ENCODE measurements around the gene CIROP. TPM values are rescaled to one million over a fixed set of nuclear protein-coding genes. Genes with fewer than 3 reads are reported as not detected.
A peak's percentile ranks its signal among the peaks of the same experiment; 100 is the strongest.

CIROP gene
- total and polyA plus RNA-seq, 9 donors = not detected

DNA sequence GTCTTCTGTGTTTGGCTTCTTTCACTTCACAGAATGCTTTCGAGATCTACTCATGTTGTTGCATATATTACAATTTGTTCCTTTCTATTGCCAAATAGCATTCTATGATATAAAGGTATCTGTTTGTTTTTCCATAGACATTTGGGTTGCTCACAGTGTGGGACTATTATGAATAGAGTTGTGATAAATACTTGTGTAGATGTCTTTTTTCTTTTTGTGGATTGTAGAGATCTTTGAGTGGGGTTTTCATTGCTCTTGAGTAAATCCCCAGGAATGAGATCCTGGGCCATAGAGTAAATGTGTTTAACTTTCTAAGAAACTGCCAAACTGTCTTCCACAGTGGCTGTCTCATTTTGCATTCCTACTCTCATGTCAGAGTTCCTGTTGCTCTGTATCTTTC lies 39.1 kb upstream of the CIROP start:
- DNase-seq = no peak
- no peaks in the 10 kb centered on the region for H3K36me3 ChIP-seq (ENCODE audit: control insufficient read depth, insufficient read depth, low read length)
- H3K4me3 ChIP-seq (ENCODE audit: low read length) = no peak overlapping the region
- no peak overlapping the region for H3K27ac ChIP-seq (ENCODE audit: low read length)
- no peaks in the 10 kb centered on the region for H3K27me3 ChIP-seq (ENCODE audit: control insufficient read depth, insufficient read depth, low read length)
- peaks cover 5% of the 10 kb centered on the region for H3K4me1 ChIP-seq (ENCODE audit: control insufficient read depth, insufficient read depth, low read length)
- H3K9me3 ChIP-seq (replicated peaks; ENCODE audit: control insufficient read depth, low read depth, low read length) = no peaks in the 10 kb centered on the region
- WGBS (ENCODE audit: insufficient coverage) = no CpG with 5 or more reads among the region's 1 CpG

DNA sequence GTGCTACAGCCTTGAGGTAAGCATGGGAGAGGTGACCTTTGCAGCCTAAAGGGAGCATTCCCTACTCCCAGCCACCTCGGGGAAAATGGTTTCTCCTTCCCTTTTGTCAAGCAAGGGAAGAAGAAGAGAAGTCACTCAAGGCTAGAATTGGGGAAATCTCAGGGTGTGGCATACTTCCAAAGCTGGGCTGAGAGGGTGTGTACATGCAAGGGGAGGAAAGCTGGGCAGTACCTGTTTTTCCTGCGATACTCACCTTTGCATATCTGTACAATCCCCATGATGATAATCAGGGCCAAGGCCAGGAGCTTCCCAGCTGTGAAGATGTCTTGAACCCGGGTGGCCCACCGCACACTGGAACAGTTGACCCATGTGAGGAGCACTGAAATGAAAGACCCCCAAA lies 38.0 kb upstream of the CIROP start:
- peaks cover 5% of the 10 kb centered on the region for H3K4me1 ChIP-seq (ENCODE audit: control insufficient read depth, insufficient read depth, low read length)
- no peak overlapping the region for H3K4me3 ChIP-seq (ENCODE audit: low read length)
- DNase-seq = no peak
- H3K27ac ChIP-seq (ENCODE audit: low read length) = no peak overlapping the region
- no peaks in the 10 kb centered on the region for H3K27me3 ChIP-seq (ENCODE audit: control insufficient read depth, insufficient read depth, low read length)
- no peaks in the 10 kb centered on the region for H3K9me3 ChIP-seq (replicated peaks; ENCODE audit: control insufficient read depth, low read depth, low read length)
- 91% methylated on average over 3 of the region's 4 CpGs for WGBS (ENCODE audit: insufficient coverage)
- no peaks in the 10 kb centered on the region for H3K36me3 ChIP-seq (ENCODE audit: control insufficient read depth, insufficient read depth, low read length)

DNA sequence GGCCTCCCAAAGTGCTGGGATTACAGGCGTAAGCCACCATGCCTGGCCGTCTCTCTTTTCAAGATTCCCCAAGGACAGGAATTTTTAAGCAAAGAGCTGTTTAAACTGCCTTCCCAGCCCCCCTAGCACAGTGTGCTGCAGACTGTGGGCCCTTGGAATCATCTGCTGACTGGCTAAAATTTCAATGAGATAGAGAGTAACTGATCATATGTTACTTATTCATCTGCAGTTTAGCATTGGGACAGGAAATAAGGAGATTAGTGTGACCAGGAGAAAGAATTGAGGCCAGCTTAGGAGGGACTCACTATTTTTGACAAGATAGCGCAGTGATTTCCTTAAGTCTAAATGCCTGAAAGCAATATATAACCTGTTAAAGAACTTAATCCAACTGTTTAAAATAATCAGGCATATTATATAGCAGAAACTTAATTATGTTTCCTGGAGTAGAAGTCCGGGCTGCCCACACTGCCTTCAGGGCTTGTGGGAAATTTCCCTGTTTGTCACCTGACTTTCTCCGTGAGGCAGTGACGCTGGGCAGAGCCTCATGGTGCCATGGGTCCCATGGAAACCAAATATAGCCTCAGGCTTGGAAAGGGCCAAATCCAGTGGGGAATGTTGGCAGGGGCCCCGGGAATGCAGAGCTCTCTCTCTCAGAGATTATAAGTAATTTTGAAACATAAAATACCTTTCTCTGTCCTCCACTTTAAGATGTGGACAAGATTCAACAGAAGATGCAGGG lies 37.1 kb upstream of the CIROP start:
- 45% methylated on average over 5 of the region's 7 CpGs for WGBS (ENCODE audit: insufficient coverage)
- peak; percentile 82 for DNase-seq

DNA sequence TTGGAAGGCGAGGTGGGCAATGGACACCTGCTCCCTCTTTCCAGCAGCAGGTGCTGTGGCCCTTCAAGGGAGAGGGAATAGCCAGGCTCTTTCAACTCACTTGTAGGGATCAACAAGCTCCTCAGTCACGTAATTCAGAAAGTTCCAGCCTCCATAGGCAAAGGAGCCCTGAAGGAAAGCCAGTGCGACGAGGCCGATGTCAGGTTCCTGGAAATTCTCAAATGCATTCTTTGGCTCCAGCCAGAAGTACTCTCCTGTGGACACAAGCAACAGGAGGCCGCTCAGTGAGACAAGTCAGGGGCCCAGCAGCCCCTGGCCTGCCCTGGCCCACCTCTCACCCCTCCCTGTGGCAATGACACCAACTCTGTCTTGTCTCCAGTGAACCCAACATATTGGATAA lies 35.6 kb upstream of the CIROP start:
- Histone ChIP-seq H3K27ac (ENCODE audit: low read length) (no peak overlapping the region), H3K4me1 (ENCODE audit: control insufficient read depth, insufficient read depth, low read length) (peaks cover 5% of the 10 kb centered on the region), H3K4me3 (ENCODE audit: low read length) (no peak overlapping the region), H3K36me3 (ENCODE audit: control insufficient read depth, insufficient read depth, low read length) (no peaks in the 10 kb centered on the region), H3K27me3 (ENCODE audit: control insufficient read depth, insufficient read depth, low read length) (no peaks in the 10 kb centered on the region), H3K9me3 (replicated peaks; ENCODE audit: control insufficient read depth, low read depth, low read length) (no peaks in the 10 kb centered on the region)
- no peak for DNase-seq
- WGBS (ENCODE audit: insufficient coverage) = 68% methylated on average over 5 of the region's 6 CpGs

More for the DNA sequence above, 37.1 kb upstream of the CIROP start:
- Histone ChIP-seq H3K4me1 (ENCODE audit: control insufficient read depth, insufficient read depth, low read length) (peaks cover 5% of the 10 kb centered on the region), H3K36me3 (ENCODE audit: control insufficient read depth, insufficient read depth, low read length) (no peaks in the 10 kb centered on the region), H3K9me3 (replicated peaks; ENCODE audit: control insufficient read depth, low read depth, low read length) (no peaks in the 10 kb centered on the region), H3K4me3 (ENCODE audit: low read length) (no peak overlapping the region), H3K27me3 (ENCODE audit: control insufficient read depth, insufficient read depth, low read length) (no peaks in the 10 kb centered on the region), H3K27ac (ENCODE audit: low read length) (no peak overlapping the region)

DNA sequence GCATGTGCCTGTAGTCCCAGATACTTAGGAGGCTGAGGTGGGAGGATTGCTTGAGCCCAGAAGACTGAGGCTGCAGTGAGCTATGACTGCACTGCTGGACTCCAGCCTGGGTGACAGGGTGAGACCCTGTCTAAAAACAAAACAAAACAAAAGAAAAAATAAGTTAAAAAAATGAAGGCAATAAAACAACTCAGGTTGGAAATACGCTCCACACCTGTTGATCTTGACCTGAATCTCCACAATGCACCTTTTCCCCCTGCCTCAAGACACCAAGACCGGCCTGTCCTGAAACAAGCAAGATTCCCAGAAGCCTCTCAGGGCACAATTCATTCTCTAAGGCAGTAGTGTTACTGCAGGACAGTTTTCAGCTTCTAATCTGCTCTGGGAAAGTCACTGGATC lies 35.1 kb upstream of the CIROP start:
- Histone ChIP-seq H3K27me3 (ENCODE audit: control insufficient read depth, insufficient read depth, low read length) (no peaks in the 10 kb centered on the region), H3K4me3 (ENCODE audit: low read length) (no peak overlapping the region), H3K36me3 (ENCODE audit: control insufficient read depth, insufficient read depth, low read length) (no peaks in the 10 kb centered on the region), H3K9me3 (replicated peaks; ENCODE audit: control insufficient read depth, low read depth, low read length) (no peaks in the 10 kb centered on the region), H3K27ac (ENCODE audit: low read length) (no peak overlapping the region), H3K4me1 (ENCODE audit: control insufficient read depth, insufficient read depth, low read length) (peaks cover 5% of the 10 kb centered on the region)
- 100% methylated on average over 1 of the region's 2 CpGs for WGBS (ENCODE audit: insufficient coverage)
- DNase-seq = no peak

DNA sequence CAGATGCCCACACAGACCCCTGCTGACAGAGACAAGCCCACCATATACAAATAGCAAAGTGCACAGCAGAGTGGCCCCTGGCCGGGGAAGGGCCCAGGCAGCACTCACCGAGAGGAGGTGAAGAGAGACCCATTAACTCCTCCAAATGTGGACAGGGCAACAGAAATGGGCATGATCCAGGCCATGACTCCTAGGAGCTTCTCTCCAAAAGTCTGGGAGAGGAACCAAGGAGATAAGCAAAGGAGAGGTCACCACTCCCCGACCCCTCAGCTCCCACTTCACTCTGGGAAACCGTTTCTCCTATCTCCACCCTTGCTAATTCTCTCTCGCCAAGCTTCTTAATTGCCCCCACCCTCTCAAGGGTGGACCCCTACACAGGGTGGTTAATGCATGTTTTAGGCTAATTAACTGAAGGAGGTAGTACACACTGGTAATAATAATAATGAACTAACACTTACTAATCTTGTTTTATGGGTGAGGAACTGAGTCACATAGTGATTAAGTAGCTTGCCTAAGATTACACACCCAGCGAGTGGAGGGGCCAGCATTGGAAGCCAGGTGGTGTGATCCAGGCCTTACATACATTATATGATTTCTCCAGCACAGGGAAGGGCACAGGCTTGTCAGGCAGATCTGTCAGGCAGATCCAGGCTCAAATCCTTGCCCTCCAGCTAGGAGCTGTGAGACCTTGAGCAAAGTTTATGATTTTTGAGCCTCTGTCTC lies 33.2 kb upstream of the CIROP start:
- Histone ChIP-seq H3K36me3 (ENCODE audit: control insufficient read depth, insufficient read depth, low read length) (no peaks in the 10 kb centered on the region), H3K27me3 (ENCODE audit: control insufficient read depth, insufficient read depth, low read length) (no peaks in the 10 kb centered on the region), H3K4me3 (ENCODE audit: low read length) (no peak overlapping the region), H3K4me1 (ENCODE audit: control insufficient read depth, insufficient read depth, low read length) (peaks cover 5% of the 10 kb centered on the region), H3K27ac (ENCODE audit: low read length) (no peak overlapping the region), H3K9me3 (replicated peaks; ENCODE audit: control insufficient read depth, low read depth, low read length) (no peaks in the 10 kb centered on the region)
- DNase-seq = no peak
- WGBS (ENCODE audit: insufficient coverage) = no CpG with 5 or more reads among the region's 6 CpGs

DNA sequence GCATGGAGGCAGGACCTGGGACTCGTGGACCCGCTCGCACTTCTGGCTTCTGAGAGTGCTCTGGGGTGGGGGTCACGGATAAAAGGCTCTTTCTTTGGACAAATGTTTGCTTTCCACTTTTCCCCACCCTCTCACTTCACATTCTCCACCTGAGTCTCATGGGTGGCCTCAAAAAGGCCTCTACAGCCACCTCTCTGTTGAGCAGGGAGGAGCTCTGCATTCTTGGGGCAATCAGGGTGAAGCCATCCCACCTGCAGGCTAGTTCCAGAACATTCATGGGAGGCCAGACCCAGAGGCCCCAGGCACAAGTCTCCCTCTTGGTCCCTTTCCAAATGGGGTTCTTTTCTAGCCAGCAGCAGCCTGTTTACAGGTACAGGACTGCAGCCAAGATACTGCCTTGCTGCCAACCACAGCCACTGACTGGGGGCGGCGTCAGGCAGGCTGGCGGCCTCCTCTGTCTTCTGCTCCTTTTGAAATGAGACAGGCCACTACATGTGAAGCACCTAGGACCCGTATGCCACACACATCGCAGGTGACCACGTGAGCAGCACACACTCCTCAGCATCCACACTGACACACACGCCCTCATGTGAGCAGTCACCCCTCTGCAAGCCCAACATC lies 32.5 kb upstream of the CIROP start:
- H3K27me3 ChIP-seq (ENCODE audit: control insufficient read depth, insufficient read depth, low read length) = no peaks in the 10 kb centered on the region
- no peak for DNase-seq
- peaks cover 3% of the 10 kb centered on the region for H3K4me1 ChIP-seq (ENCODE audit: control insufficient read depth, insufficient read depth, low read length)
- H3K9me3 ChIP-seq (replicated peaks; ENCODE audit: control insufficient read depth, low read depth, low read length) = no peaks in the 10 kb centered on the region
- no peak overlapping the region for H3K4me3 ChIP-seq (ENCODE audit: low read length)
- no peaks in the 10 kb centered on the region for H3K36me3 ChIP-seq (ENCODE audit: control insufficient read depth, insufficient read depth, low read length)
- H3K27ac ChIP-seq (ENCODE audit: low read length) = no peak overlapping the region
- 80% methylated on average over 6 of the region's 11 CpGs for WGBS (ENCODE audit: insufficient coverage)

DNA sequence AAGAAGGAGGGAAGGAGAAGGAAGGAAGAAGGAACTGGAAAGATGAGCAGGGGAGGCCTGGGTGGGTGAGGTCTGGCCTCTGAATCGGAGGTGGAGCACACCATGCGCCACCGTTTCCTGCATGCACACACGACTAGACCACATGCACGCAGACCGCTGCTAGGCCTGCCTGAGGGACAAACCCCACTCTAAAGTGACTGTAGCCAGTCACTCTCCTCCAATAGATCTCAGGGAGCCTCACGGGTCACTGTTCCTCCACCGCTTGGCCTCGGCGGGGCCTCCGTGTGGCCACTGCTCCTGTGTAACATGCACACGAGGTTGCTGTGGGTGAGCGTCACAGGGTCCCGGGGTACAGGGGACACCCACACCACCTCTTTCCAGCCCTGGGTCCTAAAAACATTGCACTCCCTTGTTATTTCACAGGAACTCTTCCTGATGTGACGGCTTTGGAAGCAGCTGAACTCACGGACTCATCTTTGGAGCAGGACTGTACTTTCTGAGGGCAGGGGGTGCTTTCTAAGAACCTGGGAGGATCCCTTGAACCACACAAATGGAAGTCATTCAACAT lies 31.9 kb upstream of the CIROP start:
- Histone ChIP-seq H3K4me3 (ENCODE audit: low read length) (no peak overlapping the region), H3K27ac (ENCODE audit: low read length) (no peak overlapping the region), H3K36me3 (ENCODE audit: control insufficient read depth, insufficient read depth, low read length) (no peaks in the 10 kb centered on the region), H3K9me3 (replicated peaks; ENCODE audit: control insufficient read depth, low read depth, low read length) (no peaks in the 10 kb centered on the region), H3K27me3 (ENCODE audit: control insufficient read depth, insufficient read depth, low read length) (no peaks in the 10 kb centered on the region), H3K4me1 (ENCODE audit: control insufficient read depth, insufficient read depth, low read length) (no peaks in the 10 kb centered on the region)
- DNase-seq = no peak
- 85% methylated on average over 15 of the region's 16 CpGs for WGBS (ENCODE audit: insufficient coverage)

DNA sequence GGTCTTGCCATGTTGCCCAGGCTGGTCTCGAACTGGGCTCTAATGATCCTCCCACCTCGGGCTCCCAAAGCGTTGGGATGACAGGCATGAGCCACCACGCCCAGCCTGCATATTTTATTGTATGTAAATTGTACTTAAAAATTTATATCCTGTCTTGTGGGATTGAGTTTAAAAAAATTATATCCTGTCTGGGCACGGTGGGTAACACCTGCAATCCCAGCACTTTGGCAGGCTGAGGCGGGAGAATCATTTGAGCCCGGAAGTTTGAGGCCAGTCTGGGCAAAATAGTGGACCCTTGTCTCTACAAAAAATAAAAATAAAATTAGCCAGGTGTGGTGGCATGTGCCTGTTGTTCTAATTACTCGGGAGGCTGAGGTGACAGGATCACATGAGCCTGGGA lies 28.2 kb upstream of the CIROP start:
- no peak for DNase-seq
- WGBS (ENCODE audit: insufficient coverage) = 67% methylated on average over 2 of the region's 8 CpGs
- Histone ChIP-seq H3K4me3 (ENCODE audit: low read length) (no peak overlapping the region), H3K36me3 (ENCODE audit: control insufficient read depth, insufficient read depth, low read length) (no peaks in the 10 kb centered on the region), H3K9me3 (replicated peaks; ENCODE audit: control insufficient read depth, low read depth, low read length) (no peaks in the 10 kb centered on the region), H3K27ac (ENCODE audit: low read length) (no peak overlapping the region), H3K27me3 (ENCODE audit: control insufficient read depth, insufficient read depth, low read length) (no peaks in the 10 kb centered on the region), H3K4me1 (ENCODE audit: control insufficient read depth, insufficient read depth, low read length) (no peaks in the 10 kb centered on the region)

DNA sequence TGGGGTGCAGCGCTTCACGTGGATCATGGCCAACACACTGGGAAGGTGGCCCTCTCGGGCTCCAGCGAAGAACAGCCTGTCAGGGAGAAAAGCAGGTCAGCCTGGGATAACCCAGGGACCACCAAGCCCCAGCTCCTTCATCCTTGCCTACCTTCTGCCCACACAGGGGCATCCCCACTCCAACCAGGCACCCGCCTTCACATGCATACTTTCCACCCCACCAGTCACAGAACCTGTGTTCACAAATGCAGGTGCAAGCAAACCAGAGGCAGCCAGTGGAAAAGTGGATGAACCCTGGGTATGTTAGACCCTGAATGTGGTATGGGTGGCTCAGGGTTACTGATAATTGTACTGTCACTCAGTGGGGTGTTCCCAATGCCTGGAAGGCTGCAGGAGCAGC lies 26.7 kb upstream of the CIROP start:
- Histone ChIP-seq H3K4me1 (ENCODE audit: control insufficient read depth, insufficient read depth, low read length) (no peaks in the 10 kb centered on the region), H3K27me3 (ENCODE audit: control insufficient read depth, insufficient read depth, low read length) (no peaks in the 10 kb centered on the region), H3K4me3 (ENCODE audit: low read length) (no peak overlapping the region), H3K9me3 (replicated peaks; ENCODE audit: control insufficient read depth, low read depth, low read length) (no peaks in the 10 kb centered on the region), H3K27ac (ENCODE audit: low read length) (no peak overlapping the region), H3K36me3 (ENCODE audit: control insufficient read depth, insufficient read depth, low read length) (no peaks in the 10 kb centered on the region)
- WGBS (ENCODE audit: insufficient coverage) = 72% methylated on average over 4 of the region's 5 CpGs
- no peak for DNase-seq
